Stimulated activated naive CD8-positive, alpha-beta T cell treated with anti-CD3 and anti-CD28 coated beads, Interleukin-15, amount 100 ng/mL, for 72 hours (primary cell): ENCODE measurements around the gene AQP11.
"Not testable (repeated sequence)": the region's sequence is repeated elsewhere in the genome, so short reads cannot be mapped to it uniquely, and the experiment has no call there.

Experiments
- ATAC-seq: fragments of 150-1000 bp; cut with Tn5 transposase; 2 replicates; pipeline ENCODE4 v1.10.0; 2021; ENCODE audit warnings: mild to moderate bottlenecking, moderate library complexity
- DNase-seq, 2 donors: peaks; one replicate each; pipeline ENCODE4 v3.0.0; 2021 to 2022
- H3K27ac Mint-ChIP-seq, 2 donors: one replicate each; pipeline ENCODE4 v1.8.0; 2022; ENCODE audit warnings: mild to moderate bottlenecking in 2 of 2, mixed read lengths in 2 of 2, moderate library complexity in 2 of 2
- H3K27me3 Mint-ChIP-seq: one replicate; pipeline ENCODE4 v1.8.0; 2022; ENCODE audit warnings: mixed read lengths
- H3K4me1 Mint-ChIP-seq: one replicate; pipeline ENCODE4 v1.8.0; 2022; ENCODE audit warnings: mild to moderate bottlenecking, mixed read lengths
- H3K4me3 Mint-ChIP-seq, 2 donors: one replicate each; pipeline ENCODE4 v1.8.0; 2022; ENCODE audit warnings: mild to moderate bottlenecking in 2 of 2, mixed read lengths in 2 of 2, moderate library complexity in 1 of 2
- H3K9me3 Mint-ChIP-seq, 2 donors: one replicate each; pipeline ENCODE4 v1.8.0; 2022; ENCODE audit warnings: mixed read lengths in 2 of 2

AQP11 gene

GRCh38 chr11:77570896-77571295 is 18.9 kb upstream of the AQP11 start:
- not testable (repeated sequence) for H3K9me3 Mint-ChIP-seq, ATAC-seq, H3K4me3 Mint-ChIP-seq, H3K4me1 Mint-ChIP-seq, DNase-seq, H3K27ac Mint-ChIP-seq
- peaks cover 22% of the 10 kb centered on the region for H3K27me3 Mint-ChIP-seq

GRCh38 chr11:77575428-77575827 is 14.3 kb upstream of the AQP11 start:
- DNase-seq, H3K4me1 Mint-ChIP-seq, H3K27ac Mint-ChIP-seq, ATAC-seq, H3K9me3 Mint-ChIP-seq, H3K27me3 Mint-ChIP-seq, H3K4me3 Mint-ChIP-seq: not testable (repeated sequence)

GRCh38 chr11:77580712-77581337 is 8.9 kb upstream of the AQP11 start:
- DNase-seq = no peak
- ATAC-seq = no peak
- Mint-ChIP-seq H3K9me3 (no peaks in the 10 kb centered on the region), H3K4me3 (no peak overlapping the region), H3K27me3 (peaks cover 10% of the 10 kb centered on the region), H3K4me1 (no peaks in the 10 kb centered on the region), H3K27ac (no peak overlapping the region)

- H3K27me3 Mint-ChIP-seq = peaks cover 20% of the 10 kb centered on the region
- DNase-seq (no peak), ATAC-seq (peak; percentile 62)
- peaks cover 24% of the 10 kb centered on the region for H3K4me1 Mint-ChIP-seq
- no peaks in the 10 kb centered on the region for H3K9me3 Mint-ChIP-seq
- peak overlapping the region; percentile 89 to 96 for H3K4me3 Mint-ChIP-seq
- no peak overlapping the region for H3K27ac Mint-ChIP-seq
Measured at GRCh38 chr11:77589181-77589520, 602 bp upstream of the AQP11 start.

- H3K4me1 Mint-ChIP-seq = peaks cover 24% of the 10 kb centered on the region
- H3K27me3 Mint-ChIP-seq = peaks cover 15% of the 10 kb centered on the region
- peak overlapping the region; percentile 89 to 92 for H3K4me3 Mint-ChIP-seq
- no peaks in the 10 kb centered on the region for H3K9me3 Mint-ChIP-seq
- DNase-seq (peak in 1 of 2 donors; percentile 27), ATAC-seq (peak; percentile 34)
- peak overlapping the region; percentile 21 to 89 for H3K27ac Mint-ChIP-seq
Measured at GRCh38 chr11:77590194-77590782, 535 bp downstream of the AQP11 start.

- Mint-ChIP-seq H3K4me1 (peaks cover 24% of the 10 kb centered on the region), H3K4me3 (no peak overlapping the region), H3K27me3 (no peaks in the 10 kb centered on the region), H3K27ac (no peak overlapping the region), H3K9me3 (no peaks in the 10 kb centered on the region)
- ATAC-seq (no peak), DNase-seq (no peak)
Measured at GRCh38 chr11:77592727-77593126, 3.0 kb downstream of the AQP11 start.

- Mint-ChIP-seq H3K4me3 (no peak overlapping the region), H3K4me1 (peaks cover 16% of the 10 kb centered on the region), H3K27ac (no peak overlapping the region), H3K9me3 (no peaks in the 10 kb centered on the region), H3K27me3 (no peaks in the 10 kb centered on the region)
- no peak for DNase-seq
- no peak for ATAC-seq
Measured at GRCh38 chr11:77593883-77594282, 4.1 kb downstream of the AQP11 start.

GRCh38 chr11:77596626-77597025 is 6.9 kb downstream of the AQP11 start:
- no peak overlapping the region for H3K4me3 Mint-ChIP-seq
- H3K27me3 Mint-ChIP-seq = no peaks in the 10 kb centered on the region
- ATAC-seq (no peak), DNase-seq (no peak)
- no peaks in the 10 kb centered on the region for H3K4me1 Mint-ChIP-seq
- no peaks in the 10 kb centered on the region for H3K9me3 Mint-ChIP-seq
- no peak overlapping the region for H3K27ac Mint-ChIP-seq

GRCh38 chr11:77598195-77598594 is 8.4 kb downstream of the AQP11 start:
- no peaks in the 10 kb centered on the region for H3K27me3 Mint-ChIP-seq
- no peak for DNase-seq
- no peaks in the 10 kb centered on the region for H3K9me3 Mint-ChIP-seq
- no peak for ATAC-seq
- H3K4me3 Mint-ChIP-seq = no peak overlapping the region
- H3K4me1 Mint-ChIP-seq = no peaks in the 10 kb centered on the region
- H3K27ac Mint-ChIP-seq = no peak overlapping the region

- ATAC-seq (no peak), DNase-seq (no peak)
- no peak overlapping the region for H3K27ac Mint-ChIP-seq
- H3K27me3 Mint-ChIP-seq = no peaks in the 10 kb centered on the region
- no peaks in the 10 kb centered on the region for H3K9me3 Mint-ChIP-seq
- H3K4me1 Mint-ChIP-seq = no peaks in the 10 kb centered on the region
- H3K4me3 Mint-ChIP-seq = no peak overlapping the region
Measured at GRCh38 chr11:77602381-77603088, 12.8 kb downstream of the AQP11 start.

GRCh38 chr11:77604281-77604680 is 14.5 kb downstream of the AQP11 start:
- DNase-seq = no peak
- Mint-ChIP-seq H3K27ac (no peak overlapping the region), H3K4me1 (no peaks in the 10 kb centered on the region), H3K9me3 (no peaks in the 10 kb centered on the region), H3K27me3 (no peaks in the 10 kb centered on the region), H3K4me3 (no peak overlapping the region)
- ATAC-seq = no peak

- Mint-ChIP-seq H3K4me1 (no peaks in the 10 kb centered on the region), H3K27me3 (no peaks in the 10 kb centered on the region), H3K27ac (no peak overlapping the region), H3K9me3 (no peaks in the 10 kb centered on the region), H3K4me3 (no peak overlapping the region)
- DNase-seq (no peak), ATAC-seq (no peak)
Measured at GRCh38 chr11:77609234-77609633, 19.5 kb downstream of the AQP11 start.

GRCh38 chr11:77611921-77612320 is 22.2 kb downstream of the AQP11 start:
- H3K27me3 Mint-ChIP-seq = no peaks in the 10 kb centered on the region
- no peak for DNase-seq

GRCh38 chr11:77617892-77618291 is 28.1 kb downstream of the AQP11 start:
- ATAC-seq (no peak), DNase-seq (no peak)
- no peaks in the 10 kb centered on the region for H3K9me3 Mint-ChIP-seq
- H3K27ac Mint-ChIP-seq = no peak overlapping the region
- no peaks in the 10 kb centered on the region for H3K27me3 Mint-ChIP-seq
- no peaks in the 10 kb centered on the region for H3K4me1 Mint-ChIP-seq
- H3K4me3 Mint-ChIP-seq = no peak overlapping the region

More at GRCh38 chr11:77611921-77612320, 22.2 kb downstream of the AQP11 start:
- Mint-ChIP-seq H3K9me3 (no peaks in the 10 kb centered on the region), H3K4me3 (no peak overlapping the region), H3K27ac (no peak overlapping the region), H3K4me1 (no peaks in the 10 kb centered on the region)
- ATAC-seq = no peak

- no peak for DNase-seq
- no peak overlapping the region for H3K4me3 Mint-ChIP-seq
- no peaks in the 10 kb centered on the region for H3K27me3 Mint-ChIP-seq
- no peak for ATAC-seq
- H3K4me1 Mint-ChIP-seq = no peaks in the 10 kb centered on the region
- no peak overlapping the region for H3K27ac Mint-ChIP-seq
- H3K9me3 Mint-ChIP-seq = no peaks in the 10 kb centered on the region
Measured at GRCh38 chr11:77619576-77620198, 29.9 kb downstream of the AQP11 start.

GRCh38 chr11:77630157-77630710 is 40.5 kb downstream of the AQP11 start:
- peak overlapping the region in 1 of 2 donors; percentile 1 for H3K27ac Mint-ChIP-seq
- ATAC-seq = no peak
- no peaks in the 10 kb centered on the region for H3K9me3 Mint-ChIP-seq
- DNase-seq = no peak
- peak overlapping the region in 1 of 2 donors; percentile 38 for H3K4me3 Mint-ChIP-seq
- H3K4me1 Mint-ChIP-seq = peaks cover 40% of the 10 kb centered on the region
- H3K27me3 Mint-ChIP-seq = no peaks in the 10 kb centered on the region
